ENCODE measurements around the gene DGKZ.

DGKZ gene

DNA sequence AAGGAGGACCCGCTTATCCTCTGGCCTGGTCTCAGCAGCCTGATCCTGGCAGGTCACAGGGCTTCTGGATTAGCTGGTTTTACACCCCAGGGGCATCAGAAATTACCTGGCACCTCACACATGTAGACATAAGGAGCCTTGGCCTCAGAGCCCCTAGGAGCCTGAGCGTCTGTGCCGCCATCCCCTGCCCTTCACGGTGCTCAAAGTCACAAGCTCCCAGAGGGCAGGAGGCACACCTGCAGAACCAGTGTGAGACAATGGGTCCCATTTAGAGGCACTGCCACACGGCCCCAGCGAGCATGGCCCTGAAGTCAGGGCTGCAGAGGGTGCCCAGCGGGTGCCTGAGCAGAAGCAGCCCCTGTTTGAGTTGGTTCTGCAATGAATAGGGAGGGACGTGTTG, 3.9 kb downstream of the DGKZ start:
- TF ChIP-seq POLR2AphosphoS5 (IDR thresholded peaks at IDR 0.05; ENCODE audit: low read depth), result no peak
- DNase-seq (ENCODE audit: low read depth in 1 of 2, low spot score in 1 of 2), result no peak
- Histone ChIP-seq H3K27ac (replicated peaks) (no peak overlapping the region), H3K27me3 (ENCODE audit: insufficient read depth, poor library complexity, severe bottlenecking) (no peaks in the 10 kb centered on the region), H3K4me3 (replicated peaks; ENCODE audit: insufficient read depth, low read length) (no peak overlapping the region)

- H3K4me3 ChIP-seq (replicated peaks; ENCODE audit: insufficient read depth, low read length), result no peak overlapping the region
- TF ChIP-seq POLR2AphosphoS5 (IDR thresholded peaks at IDR 0.05; ENCODE audit: low read depth) (no peak), GABPA (IDR thresholded peaks at IDR 0.05; ENCODE audit: low read depth) (no peak), SPI1 (IDR thresholded peaks at IDR 0.05; ENCODE audit: borderline replicate concordance, low read depth) (no peak), CTCF (IDR thresholded peaks at IDR 0.05; ENCODE audit: insufficient read depth, low read length) (no peak), REST (IDR thresholded peaks at IDR 0.05; ENCODE audit: insufficient replicate concordance, low read depth) (no peak)
- peak overlapping the region; percentile 43 for H3K27ac ChIP-seq (replicated peaks)
- DNase-seq (ENCODE audit: low read depth in 1 of 2, low spot score in 1 of 2), result no peak
- no peaks in the 10 kb centered on the region for H3K27me3 ChIP-seq (ENCODE audit: insufficient read depth, poor library complexity, severe bottlenecking)
Measured at GRCh38 chr11:46351606-46352005, 4.3 kb downstream of the DGKZ start.

DNA sequence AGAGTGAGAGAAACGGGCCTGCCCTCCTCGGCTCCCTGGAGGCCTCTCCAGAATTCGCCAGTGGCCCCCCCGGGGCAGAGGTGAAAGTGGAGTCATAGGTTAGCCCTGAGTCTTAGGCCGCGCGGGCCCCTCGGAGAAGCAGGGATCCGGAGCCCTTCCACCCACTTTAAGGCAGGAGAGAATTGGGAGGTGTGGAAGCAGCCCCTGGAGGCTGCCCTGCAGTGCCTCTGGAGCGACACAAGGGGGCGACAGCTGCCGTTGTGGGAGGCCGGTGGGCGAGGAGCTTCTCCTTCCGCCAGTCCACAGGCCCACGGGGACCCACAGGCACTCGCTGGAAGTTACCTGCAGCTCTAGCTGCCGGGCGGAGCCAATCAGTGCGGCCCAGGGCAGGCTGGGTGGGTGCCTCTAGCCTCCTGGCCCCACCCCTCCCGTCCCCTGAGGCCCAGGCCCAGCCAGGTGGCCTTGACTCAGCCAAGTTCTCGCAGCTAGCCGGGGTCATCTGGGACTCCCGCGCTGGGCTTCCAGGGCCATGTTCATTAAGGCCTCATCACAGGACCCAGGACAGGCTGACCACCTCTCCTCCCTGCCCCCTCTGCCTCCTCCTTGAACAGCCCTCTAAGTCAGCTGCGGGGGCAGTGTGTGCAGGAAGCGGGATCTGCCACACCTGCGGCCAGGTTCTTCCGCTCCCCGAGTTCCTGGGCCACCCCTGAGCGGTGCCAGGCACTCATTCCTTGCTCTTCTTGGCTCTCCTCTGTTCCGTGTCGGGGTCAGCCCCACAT, 5.0 kb downstream of the DGKZ start:
- H3K27ac ChIP-seq (replicated peaks), result peak overlapping the region; percentile 43
- no peaks in the 10 kb centered on the region for H3K27me3 ChIP-seq (ENCODE audit: insufficient read depth, poor library complexity, severe bottlenecking)
- peak in 1 of 2 experiments; percentile 54 for DNase-seq (ENCODE audit: low read depth in 1 of 2, low spot score in 1 of 2)
- no peak overlapping the region for H3K4me3 ChIP-seq (replicated peaks; ENCODE audit: insufficient read depth, low read length)
- peak; percentile 92 for TF ChIP-seq CTCF (IDR thresholded peaks at IDR 0.05; ENCODE audit: insufficient read depth, low read length)
- TF ChIP-seq GABPA (IDR thresholded peaks at IDR 0.05; ENCODE audit: low read depth), result peak; percentile 28; the same call in 1 of the 2 replicates
- TF ChIP-seq SPI1 (IDR thresholded peaks at IDR 0.05; ENCODE audit: borderline replicate concordance, low read depth), result no peak
- 0 out of 2 replicates have a peak, but pooled peaks have one; percentile 15 for TF ChIP-seq POLR2AphosphoS5 (IDR thresholded peaks at IDR 0.05; ENCODE audit: low read depth)

GRCh38 chr11:46353698-46354097, 6.4 kb downstream of the DGKZ start:
- H3K27me3 ChIP-seq (ENCODE audit: insufficient read depth, poor library complexity, severe bottlenecking), result no peaks in the 10 kb centered on the region
- TF ChIP-seq CTCF (IDR thresholded peaks at IDR 0.05; ENCODE audit: insufficient read depth, low read length) (no peak), SPI1 (IDR thresholded peaks at IDR 0.05; ENCODE audit: borderline replicate concordance, low read depth) (no peak), GABPA (IDR thresholded peaks at IDR 0.05; ENCODE audit: low read depth) (no peak), POLR2AphosphoS5 (IDR thresholded peaks at IDR 0.05; ENCODE audit: low read depth) (no peak), REST (IDR thresholded peaks at IDR 0.05; ENCODE audit: insufficient replicate concordance, low read depth) (no peak)
- DNase-seq (ENCODE audit: low read depth in 1 of 2, low spot score in 1 of 2), result no peak
- H3K27ac ChIP-seq (replicated peaks), result 0 out of 2 replicates have a peak overlapping the region, but pooled peaks have one; percentile 9
- no peak overlapping the region for H3K4me3 ChIP-seq (replicated peaks; ENCODE audit: insufficient read depth, low read length)

Data from HL-60 (cell line).